ENCODE data around the gene PCSK9. TPM values are rescaled to one million over a fixed set of nuclear protein-coding genes. Genes with fewer than 3 reads are reported as not detected.

The PCSK9 gene
- total and polyA plus RNA-seq, 2 of the 13 experiments (the other 11 are each of a cell fraction or from before 2014, with no cell fraction given): 33.3 to 80.5 TPM

DNA sequence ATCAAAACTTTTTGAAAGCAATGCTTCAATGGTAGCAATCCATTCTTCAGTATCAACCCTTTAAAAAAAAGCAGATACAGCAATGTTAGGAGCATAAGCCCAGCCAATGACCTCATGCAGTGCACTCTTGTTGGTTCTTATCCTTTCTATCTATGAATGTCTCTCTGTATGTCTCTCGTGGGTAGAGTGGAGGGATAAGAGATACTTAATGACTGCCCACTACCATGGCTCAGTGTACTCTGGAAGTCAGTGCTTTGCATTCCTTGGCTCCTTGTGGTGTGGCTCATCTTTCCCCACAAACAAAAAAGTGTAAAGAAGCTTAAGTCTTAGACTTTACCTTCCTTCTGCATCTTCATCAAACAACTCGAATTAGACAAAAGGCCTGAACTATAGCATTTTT is 50.3 kb downstream of the PCSK9 start (continued):
- no peak for TF ChIP-seq RAD21 (CRISPR knock-in tag; IDR thresholded peaks at IDR 0.05)
- TF ChIP-seq BHLHE40 (IDR thresholded peaks at IDR 0.05; ENCODE audit: low read length): no peak
- no peak for TF ChIP-seq KDM1A (CRISPR knock-in tag; IDR thresholded peaks at IDR 0.05)
- TF ChIP-seq ZNF773 (CRISPR knock-in tag; IDR thresholded peaks at IDR 0.05; ENCODE audit: borderline replicate concordance): no peak
- TF ChIP-seq LCORL (IDR thresholded peaks at IDR 0.05): no peak
- TF ChIP-seq LCORL (CRISPR knock-in tag; IDR thresholded peaks at IDR 0.05): no peak

DNA sequence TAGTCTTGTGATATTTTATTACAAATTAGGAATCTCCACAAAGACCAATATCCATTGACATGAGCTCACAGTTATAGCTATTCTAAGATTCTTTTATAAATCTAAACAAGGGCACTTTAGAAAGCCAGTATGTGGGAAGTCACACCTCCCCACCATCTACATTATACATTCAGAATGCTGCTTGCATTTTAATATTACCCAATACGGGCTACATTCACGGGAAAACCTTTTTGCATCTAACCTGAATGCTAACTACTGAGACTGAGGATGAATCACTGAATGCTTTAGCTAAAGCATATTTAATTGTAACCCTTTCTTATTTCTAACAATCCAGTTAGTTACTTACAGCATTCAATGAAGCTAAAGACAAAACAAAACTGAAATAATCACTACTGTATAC is 53.1 kb downstream of the PCSK9 start:
- in situ Hi-C loops (cut with HindIII; ENCODE audit: extremely low pct_ligation_motif_present, low pct_unique_long_range_greater_than_20kb): no loop called here
- no peak overlapping the region for H3K27ac ChIP-seq (ENCODE audit: extremely low read length, insufficient read depth, low read length)
- H3K36me3 ChIP-seq (replicated peaks in 1 of 2; ENCODE audit: control insufficient read depth in 1 of 2, insufficient read depth in 2 of 2, low read length in 2 of 2): peaks cover 24 to 87% of the 10 kb centered on the region in 2 experiments
- TF ChIP-seq CEBPB (IDR thresholded peaks at IDR 0.05; ENCODE audit: borderline replicate concordance, low read depth, low read length): no peak
- TF ChIP-seq, protein P1, sequence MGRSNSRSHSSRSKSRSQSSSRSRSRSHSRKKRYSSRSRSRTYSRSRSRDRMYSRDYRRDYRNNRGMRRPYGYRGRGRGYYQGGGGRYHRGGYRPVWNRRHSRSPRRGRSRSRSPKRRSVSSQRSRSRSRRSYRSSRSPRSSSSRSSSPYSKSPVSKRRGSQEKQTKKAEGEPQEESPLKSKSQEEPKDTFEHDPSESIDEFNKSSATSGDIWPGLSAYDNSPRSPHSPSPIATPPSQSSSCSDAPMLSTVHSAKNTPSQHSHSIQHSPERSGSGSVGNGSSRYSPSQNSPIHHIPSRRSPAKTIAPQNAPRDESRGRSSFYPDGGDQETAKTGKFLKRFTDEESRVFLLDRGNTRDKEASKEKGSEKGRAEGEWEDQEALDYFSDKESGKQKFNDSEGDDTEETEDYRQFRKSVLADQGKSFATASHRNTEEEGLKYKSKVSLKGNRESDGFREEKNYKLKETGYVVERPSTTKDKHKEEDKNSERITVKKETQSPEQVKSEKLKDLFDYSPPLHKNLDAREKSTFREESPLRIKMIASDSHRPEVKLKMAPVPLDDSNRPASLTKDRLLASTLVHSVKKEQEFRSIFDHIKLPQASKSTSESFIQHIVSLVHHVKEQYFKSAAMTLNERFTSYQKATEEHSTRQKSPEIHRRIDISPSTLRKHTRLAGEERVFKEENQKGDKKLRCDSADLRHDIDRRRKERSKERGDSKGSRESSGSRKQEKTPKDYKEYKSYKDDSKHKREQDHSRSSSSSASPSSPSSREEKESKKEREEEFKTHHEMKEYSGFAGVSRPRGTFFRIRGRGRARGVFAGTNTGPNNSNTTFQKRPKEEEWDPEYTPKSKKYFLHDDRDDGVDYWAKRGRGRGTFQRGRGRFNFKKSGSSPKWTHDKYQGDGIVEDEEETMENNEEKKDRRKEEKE (IDR thresholded peaks at IDR 0.05): no peak
- no peak for TF ChIP-seq ZNF484 (CRISPR knock-in tag; IDR thresholded peaks at IDR 0.05; ENCODE audit: borderline replicate concordance, low read depth)
- TF ChIP-seq GTF3A (CRISPR knock-in tag; conservative IDR thresholded peaks at IDR 0.05): no peak
- TF ChIP-seq NCOA2 (CRISPR knock-in tag; IDR thresholded peaks at IDR 0.05): no peak
- TF ChIP-seq, protein P2, sequence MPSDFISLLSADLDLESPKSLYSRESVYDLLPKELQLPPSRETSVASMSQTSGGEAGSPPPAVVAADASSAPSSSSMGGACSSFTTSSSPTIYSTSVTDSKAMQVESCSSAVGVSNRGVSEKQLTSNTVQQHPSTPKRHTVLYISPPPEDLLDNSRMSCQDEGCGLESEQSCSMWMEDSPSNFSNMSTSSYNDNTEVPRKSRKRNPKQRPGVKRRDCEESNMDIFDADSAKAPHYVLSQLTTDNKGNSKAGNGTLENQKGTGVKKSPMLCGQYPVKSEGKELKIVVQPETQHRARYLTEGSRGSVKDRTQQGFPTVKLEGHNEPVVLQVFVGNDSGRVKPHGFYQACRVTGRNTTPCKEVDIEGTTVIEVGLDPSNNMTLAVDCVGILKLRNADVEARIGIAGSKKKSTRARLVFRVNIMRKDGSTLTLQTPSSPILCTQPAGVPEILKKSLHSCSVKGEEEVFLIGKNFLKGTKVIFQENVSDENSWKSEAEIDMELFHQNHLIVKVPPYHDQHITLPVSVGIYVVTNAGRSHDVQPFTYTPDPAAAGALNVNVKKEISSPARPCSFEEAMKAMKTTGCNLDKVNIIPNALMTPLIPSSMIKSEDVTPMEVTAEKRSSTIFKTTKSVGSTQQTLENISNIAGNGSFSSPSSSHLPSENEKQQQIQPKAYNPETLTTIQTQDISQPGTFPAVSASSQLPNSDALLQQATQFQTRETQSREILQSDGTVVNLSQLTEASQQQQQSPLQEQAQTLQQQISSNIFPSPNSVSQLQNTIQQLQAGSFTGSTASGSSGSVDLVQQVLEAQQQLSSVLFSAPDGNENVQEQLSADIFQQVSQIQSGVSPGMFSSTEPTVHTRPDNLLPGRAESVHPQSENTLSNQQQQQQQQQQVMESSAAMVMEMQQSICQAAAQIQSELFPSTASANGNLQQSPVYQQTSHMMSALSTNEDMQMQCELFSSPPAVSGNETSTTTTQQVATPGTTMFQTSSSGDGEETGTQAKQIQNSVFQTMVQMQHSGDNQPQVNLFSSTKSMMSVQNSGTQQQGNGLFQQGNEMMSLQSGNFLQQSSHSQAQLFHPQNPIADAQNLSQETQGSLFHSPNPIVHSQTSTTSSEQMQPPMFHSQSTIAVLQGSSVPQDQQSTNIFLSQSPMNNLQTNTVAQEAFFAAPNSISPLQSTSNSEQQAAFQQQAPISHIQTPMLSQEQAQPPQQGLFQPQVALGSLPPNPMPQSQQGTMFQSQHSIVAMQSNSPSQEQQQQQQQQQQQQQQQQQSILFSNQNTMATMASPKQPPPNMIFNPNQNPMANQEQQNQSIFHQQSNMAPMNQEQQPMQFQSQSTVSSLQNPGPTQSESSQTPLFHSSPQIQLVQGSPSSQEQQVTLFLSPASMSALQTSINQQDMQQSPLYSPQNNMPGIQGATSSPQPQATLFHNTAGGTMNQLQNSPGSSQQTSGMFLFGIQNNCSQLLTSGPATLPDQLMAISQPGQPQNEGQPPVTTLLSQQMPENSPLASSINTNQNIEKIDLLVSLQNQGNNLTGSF (CRISPR knock-in tag; IDR thresholded peaks at IDR 0.05): no peak
- no peak for TF ChIP-seq FOXO1 (CRISPR knock-in tag; IDR thresholded peaks at IDR 0.05)
- TF ChIP-seq TCF12 (IDR thresholded peaks at IDR 0.05): no peak
- no peak for TF ChIP-seq TCF12 (CRISPR knock-in tag; IDR thresholded peaks at IDR 0.05)
- TF ChIP-seq ZBTB38 (CRISPR knock-in tag; IDR thresholded peaks at IDR 0.05): no peak
- no peak for TF ChIP-seq DR1 (CRISPR knock-in tag; IDR thresholded peaks at IDR 0.05)
- no peak for TF ChIP-seq SIN3B (IDR thresholded peaks at IDR 0.05; ENCODE audit: low read length)
- H3K79me2 ChIP-seq (ENCODE audit: insufficient read depth, low read length): no peaks in the 10 kb centered on the region
- H2AFZ ChIP-seq (ENCODE audit: low read length): no peak overlapping the region
- intact Hi-C loops (cut with micrococcal nuclease; ENCODE audit: unreplicated experiment): no loop called here
- no peaks in the 10 kb centered on the region for H4K20me1 ChIP-seq (ENCODE audit: insufficient read depth, low read length)
- WGBS (ENCODE audit: low lambda C conversion rate): 86% methylated on average over 2 of the region's 2 CpGs
- ChIA-PET POLR2A (no interaction called here), CTCF (ENCODE audit: low intra/inter-chr PET ratio, low total read pairs) (no interaction called here)
- H3K4me2 ChIP-seq (ENCODE audit: low read depth, low read length): no peak overlapping the region
- H3K27me3 ChIP-seq (ENCODE audit: control insufficient read depth in 1 of 2, insufficient read depth in 2 of 2, low read length in 2 of 2): no peaks in the 10 kb centered on the region
- FAIRE-seq (no peak), DNase-seq (ENCODE audit: low spot score) (no peak), ATAC-seq (no peak)
- H3K9me3 ChIP-seq (ENCODE audit: low read length): no peaks in the 10 kb centered on the region
- H3K4me1 ChIP-seq (ENCODE audit: insufficient read depth, low read length): no peaks in the 10 kb centered on the region
- BruUV-seq (replicated peaks): no TSS peak
- no peak overlapping the region for H3K9ac ChIP-seq (ENCODE audit: insufficient read depth, low read depth, low read length)
- no peak overlapping the region for H3K4me3 ChIP-seq (replicated peaks in 1 of 3; ENCODE audit: insufficient read depth in 1 of 3, low read depth in 2 of 3, low read length in 3 of 3)
